ENCODE measurements around the gene PFN3.
"Not testable (repeated sequence)": the region's sequence is repeated elsewhere in the genome, so short reads cannot be mapped to it uniquely, and the experiment has no call there.

The PFN3 gene

DNA sequence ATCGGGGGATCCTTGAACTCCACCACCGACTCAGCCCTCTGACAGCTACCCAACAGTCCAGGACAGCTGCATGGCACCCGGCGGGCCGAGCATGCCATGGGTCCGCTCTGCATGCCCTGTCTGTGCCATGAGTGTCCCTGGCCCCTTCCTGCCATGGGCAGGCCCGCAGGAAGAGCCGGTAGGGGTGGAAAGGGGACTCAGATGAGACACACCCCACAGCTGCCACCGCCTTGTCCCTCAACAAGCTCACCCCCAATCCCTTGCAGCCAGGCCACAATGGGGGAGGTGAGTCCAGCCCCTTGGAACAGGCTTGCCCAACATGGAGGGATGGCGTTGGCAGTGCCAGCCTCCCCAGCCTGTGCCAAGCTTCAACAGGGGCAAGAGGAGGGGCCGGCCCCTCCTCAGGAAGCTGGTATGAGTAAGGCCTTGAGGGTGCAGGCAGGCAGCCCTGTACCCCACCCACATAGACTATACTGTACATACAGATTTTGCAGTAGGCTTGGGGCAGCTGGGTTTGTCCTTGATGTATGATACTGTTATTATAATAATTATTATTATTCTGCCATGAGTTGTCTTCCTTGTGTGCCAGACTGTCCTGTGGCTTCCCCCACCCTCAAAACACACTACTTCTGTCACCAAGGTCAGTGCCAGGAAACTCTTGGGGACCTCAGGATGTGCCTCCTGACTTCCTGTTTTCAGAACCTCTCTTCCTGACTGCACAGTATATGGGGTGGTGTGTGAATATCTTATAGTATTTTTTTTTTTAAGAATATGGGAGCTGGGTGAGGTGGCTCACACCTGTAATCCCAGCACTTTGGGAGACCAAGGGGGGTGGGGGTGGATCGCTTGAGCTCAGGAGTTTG, 28.2 kb downstream of the PFN3 start:
- DNase-seq (ENCODE audit: low read depth): no peak

DNA sequence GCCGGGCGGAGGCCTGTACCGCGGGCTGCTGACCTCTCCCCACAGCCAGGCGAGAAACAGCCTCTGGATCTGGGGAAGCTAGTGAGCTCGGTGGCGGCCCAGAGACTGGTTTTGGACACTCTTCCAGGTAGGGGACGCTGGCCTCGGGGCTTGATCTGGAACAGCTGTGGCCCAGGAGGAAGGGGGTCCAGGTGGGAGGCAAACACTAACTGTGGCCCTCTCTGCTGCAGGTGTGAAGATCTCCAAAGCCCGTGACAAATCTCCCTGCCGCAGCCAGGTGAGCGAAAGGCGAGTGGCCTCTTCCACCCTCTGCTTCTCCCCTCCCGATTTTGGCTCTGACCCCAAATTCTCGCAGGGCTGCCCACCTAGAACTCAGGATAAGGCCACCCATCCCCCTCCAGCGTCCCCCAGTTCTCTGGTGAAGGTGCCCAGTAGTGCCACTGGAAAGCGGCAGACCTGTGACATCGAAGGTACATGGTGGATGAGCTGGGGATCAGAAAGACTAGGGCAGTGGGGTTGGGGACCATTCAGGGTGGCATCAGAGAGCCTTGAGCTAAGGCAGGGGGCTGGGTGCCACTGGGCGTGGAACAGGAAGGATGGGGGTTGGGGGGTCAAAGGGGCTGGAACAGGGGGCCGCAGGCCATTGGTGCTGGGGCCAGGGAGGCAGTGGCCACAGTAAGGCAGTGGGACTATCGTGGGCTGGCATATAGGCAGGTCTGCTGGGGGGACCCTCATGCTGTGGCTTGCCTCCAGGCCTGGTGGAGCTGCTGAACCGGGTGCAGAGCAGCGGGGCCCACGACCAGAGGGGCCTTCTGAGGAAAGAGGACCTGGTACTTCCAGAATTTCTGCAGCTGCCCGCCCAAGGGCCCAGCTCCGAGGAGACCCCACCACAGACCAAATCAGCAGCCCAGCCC, 29.1 kb downstream of the PFN3 start:
- DNase-seq (ENCODE audit: low read depth): no peak

- DNase-seq (ENCODE audit: low read depth): no peak
Measured at GRCh38 chr5:177370488-177371119, 29.9 kb downstream of the PFN3 start.

DNA sequence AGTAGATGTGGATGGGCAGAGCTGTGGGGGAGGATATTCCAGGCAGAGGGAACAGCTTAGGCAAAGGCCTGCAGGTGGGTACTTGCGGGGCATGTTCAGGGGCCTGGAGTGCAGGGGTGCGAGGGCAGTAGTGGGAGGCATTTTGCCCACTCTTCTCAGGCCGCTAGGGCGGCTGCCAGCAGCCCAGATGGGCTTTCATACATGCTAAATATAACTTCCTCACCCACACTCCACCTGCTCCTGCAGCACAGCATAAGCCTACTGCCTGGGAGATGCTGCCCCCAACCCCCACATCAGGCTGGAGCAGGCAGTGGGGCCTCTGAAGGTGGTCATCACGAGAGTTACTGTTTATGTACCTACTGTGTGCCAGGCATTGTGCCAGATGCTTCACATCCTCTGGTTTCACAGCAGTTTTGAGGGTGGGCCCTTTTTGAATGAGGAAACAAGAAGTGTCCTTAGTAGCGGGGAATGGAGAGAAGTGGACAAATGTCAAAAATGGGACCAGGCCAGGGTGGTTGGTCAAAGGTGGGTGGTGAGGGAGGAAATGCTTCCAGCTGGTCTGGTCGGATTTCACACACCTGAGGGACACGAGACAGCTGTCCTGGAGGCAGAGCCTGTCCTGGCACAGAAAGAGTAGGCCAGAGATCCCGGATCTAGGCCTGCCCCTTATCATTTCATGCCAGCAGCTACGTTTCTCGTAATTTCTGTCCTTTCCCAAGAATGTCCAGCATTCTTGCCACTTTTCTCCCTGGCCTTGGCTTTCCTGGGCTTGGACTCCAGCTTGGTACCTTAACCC, 30.6 kb downstream of the PFN3 start:
- no peak for DNase-seq (ENCODE audit: low read depth)

DNA sequence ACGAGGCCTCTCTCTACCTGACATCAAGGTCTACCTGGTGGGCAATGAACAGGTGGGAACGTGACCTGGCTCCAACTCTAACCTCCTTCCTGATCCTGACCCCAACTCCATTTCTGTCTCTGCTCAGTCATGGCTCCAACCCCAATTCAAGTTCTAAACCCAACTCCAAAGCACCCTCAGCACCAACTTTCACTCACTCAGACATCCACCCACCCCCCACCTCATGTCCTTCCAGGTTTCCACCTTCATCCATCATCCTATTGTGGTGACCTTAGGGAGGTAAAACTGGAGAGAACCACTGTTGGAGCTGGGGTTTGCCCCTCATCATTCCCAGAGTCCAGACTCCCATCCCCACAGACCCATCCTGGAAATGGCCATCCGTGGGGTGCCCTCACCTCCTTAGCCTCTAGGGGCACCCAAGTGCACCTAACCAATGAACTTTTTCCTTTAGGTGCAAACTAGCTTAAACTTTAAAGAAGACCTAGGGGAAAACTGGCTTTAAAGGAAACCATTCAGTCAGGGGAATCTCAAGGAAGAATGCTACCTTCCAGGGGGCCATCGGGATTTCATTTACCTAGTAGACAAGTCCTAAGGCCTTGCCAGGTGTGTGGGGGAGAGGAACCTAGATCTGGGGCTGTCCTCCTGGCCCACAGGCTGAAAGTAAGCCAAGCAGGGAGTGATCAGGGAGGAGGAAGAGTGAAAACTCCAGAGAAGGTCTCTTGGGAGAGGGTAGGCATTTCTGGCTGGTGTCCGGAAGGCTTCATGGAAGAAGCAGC, 31.4 kb downstream of the PFN3 start:
- DNase-seq (ENCODE audit: low read depth): no peak

GRCh38 chr5:177367981-177368868, 32.2 kb downstream of the PFN3 start:
- DNase-seq (ENCODE audit: low read depth): no peak

DNA sequence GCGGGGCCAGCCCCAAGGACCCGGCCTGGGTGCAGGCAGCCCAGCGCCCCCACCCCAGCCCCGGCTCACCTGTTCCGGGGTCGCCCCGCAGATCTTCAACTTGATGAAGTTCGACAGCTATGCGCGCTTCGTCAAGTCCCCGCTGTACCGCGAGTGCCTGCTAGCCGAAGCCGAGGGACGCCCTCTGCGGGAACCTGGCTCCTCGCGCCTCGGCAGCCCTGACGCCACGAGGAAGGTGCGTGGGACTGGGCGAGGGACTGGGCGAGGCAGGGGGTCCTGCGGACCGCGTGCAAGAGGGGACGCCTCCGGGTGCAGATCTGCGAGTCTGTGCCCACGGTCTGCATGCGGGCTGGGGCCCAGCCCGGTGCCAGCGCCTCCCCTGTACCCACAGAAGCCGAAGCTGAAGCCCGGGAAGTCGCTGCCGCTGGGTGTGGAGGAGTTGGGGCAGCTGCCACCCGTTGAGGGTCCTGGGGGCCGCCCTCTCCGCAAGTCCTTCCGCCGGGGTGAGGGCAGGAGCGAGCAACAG, 33.1 kb downstream of the PFN3 start:
- no peak for DNase-seq (ENCODE audit: low read depth)

GRCh38 chr5:177366528-177367322, 33.7 kb downstream of the PFN3 start:
- no peak for DNase-seq (ENCODE audit: low read depth)

- DNase-seq (ENCODE audit: low read depth): no peak
Measured at GRCh38 chr5:177365845-177366527, 34.5 kb downstream of the PFN3 start.

DNA sequence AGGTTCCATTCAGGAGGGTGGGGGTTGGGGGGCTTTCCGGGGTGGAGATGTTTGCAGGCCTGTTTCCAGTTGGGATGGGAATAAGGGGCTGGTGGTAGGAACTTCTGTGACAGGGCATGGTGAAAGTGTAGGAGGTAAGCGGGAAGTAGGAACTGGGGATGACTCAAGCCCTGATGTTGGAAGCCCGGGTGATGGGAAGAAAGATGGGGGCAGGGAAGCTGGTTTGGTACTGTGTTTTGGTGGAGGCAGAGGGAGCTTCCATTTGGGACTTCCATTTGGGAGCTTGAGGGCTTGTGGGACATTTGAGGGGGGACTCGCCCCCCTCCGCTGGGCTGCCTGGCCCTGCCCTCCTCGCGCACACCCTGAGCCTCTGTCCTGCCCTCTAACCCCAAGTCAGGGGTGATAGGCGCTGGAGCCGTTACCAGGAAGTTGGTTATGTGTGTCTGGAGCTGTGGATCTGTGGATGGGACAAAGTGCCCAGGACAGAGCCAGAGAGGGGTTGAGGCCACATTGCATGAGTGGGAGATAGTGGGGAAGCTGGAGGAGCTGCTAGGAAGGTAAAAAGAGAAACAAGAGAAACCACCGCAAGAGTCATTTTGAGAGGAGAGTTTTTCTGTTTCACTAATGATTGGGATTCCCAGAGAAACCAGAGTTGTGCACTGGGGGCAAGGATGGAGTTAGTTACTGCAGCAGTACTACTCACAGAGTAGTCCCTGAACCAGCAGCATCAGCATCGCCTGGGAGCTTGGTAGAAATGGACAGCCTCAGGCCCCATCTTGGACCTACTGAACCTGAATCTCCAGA, 36.1 kb downstream of the PFN3 start:
- DNase-seq (ENCODE audit: low read depth): no peak

GRCh38 chr5:177363565-177363964, 36.9 kb downstream of the PFN3 start:
- no peak for DNase-seq (ENCODE audit: low read depth)

DNA sequence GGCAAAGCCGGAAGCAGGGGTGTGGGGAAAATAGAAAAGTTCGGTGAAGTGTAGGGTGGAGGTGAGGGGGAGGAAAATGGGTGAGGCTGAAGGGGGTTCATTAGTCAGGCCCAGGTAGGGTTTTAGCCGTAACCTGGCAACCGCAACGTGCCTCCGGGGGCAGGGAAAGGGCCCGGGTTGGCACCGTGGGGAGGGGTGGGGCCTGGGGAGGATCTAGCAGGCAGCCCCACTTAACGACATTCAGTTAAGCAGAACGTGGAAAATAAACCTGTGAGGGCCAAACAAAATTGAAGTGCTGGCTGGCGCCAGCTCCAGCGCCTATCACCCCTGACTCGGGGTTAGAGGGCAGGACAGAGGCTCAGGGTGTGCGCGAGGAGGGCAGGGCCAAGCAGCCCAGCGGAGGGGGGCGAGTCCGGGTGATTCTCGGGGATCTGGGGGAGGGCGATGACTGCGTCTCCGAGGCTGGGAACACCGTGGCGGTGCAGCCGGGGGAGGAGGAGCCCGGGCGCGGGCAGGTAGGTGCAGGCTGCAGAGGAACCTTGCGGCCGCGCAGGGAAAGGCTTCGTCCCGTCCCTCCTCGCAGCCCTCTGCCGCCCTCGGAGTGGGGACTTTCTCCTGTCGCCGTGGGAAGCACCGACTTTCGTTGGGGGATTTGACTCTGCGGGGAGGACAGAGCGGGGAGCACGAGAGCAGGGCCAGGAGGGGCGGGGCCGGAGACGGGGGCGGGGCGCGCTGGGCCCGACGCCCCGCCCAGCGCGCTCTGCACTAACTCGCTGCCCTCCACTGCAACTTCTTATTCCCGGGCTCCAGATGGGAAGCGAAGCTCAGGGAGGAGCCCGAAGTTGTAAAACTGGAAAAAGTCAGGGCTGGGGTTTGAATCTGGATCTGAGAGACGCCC, 37.6 kb downstream of the PFN3 start:
- peak; percentile 78 for DNase-seq (ENCODE audit: low read depth)

- no peak for DNase-seq (ENCODE audit: low read depth)
Measured at GRCh38 chr5:177362292-177362609, 38.2 kb downstream of the PFN3 start.

- DNase-seq (ENCODE audit: low read depth): no peak
Measured at GRCh38 chr5:177361418-177362291, 38.8 kb downstream of the PFN3 start.

- DNase-seq (ENCODE audit: low read depth): not testable (repeated sequence)
Measured at GRCh38 chr5:177360740-177361139, 39.7 kb downstream of the PFN3 start.

Data from T-helper 22 cell (primary cell).